Neural cell (in vitro differentiated cells): ENCODE measurements around the gene SLC16A13.

Experiments
- CTCF ChIP-seq: fragments of 450-650 bp; IDR thresholded peaks from 2 replicates; pipeline ENCODE4 v1.5.1; 2014; ENCODE audit warnings: antibody characterized with exemption, mild to moderate bottlenecking, moderate library complexity; ENCODE audit not compliant: poor library complexity, severe bottlenecking
- MXI1 ChIP-seq: fragments of 450-650 bp; conservative IDR thresholded peaks from 2 replicates; pipeline ENCODE4 v1.6.1; 2014; ENCODE audit warnings: antibody characterized with exemption, mild to moderate bottlenecking; ENCODE audit not compliant: poor library complexity, severe bottlenecking
- TAF1 ChIP-seq: IDR thresholded peaks from 2 replicates; pipeline ENCODE4 v1.6.1; 2012; ENCODE audit warnings: low read depth

GRCh38 chr17:7070712-7071111, 34.9 kb downstream of the SLC16A13 start:
- TF ChIP-seq CTCF: no peak
- TF ChIP-seq MXI1: no peak
- no peak for TF ChIP-seq TAF1
